ENCODE results near the gene IFITM10.

The IFITM10 gene

DNA sequence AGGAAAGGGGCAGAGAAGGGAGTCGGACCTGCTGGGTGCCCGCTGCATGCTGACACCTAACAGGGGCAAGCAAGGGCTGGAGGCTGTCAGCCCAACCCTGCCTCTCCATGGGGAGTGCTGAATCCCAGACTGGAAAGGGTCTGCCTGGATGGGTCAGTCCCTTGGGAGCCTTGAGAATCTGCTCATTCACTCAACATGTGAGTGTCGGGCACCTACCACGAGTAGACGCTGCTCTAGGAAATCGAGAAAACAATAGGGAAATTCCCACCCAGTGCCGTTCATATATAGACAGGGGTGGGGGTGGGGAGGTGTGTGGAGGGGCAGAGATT lies 17.7 kb upstream of the IFITM10 start:
- Histone ChIP-seq H3K36me3 (no peaks in the 10 kb centered on the region), H3K27ac (no peak overlapping the region), H3K4me1 (peaks cover 0 to 20% (median 15%) of the 10 kb centered on the region in 4 donors), H3K27me3 (no peaks in the 10 kb centered on the region), H3K9me3 (no peaks in the 10 kb centered on the region), H3K4me3 (no peak overlapping the region)
- peak in 1 of 2 donors; percentile 14 for DNase-seq
- intact Hi-C loops (cut with DNase I; ENCODE audit: low total_unique reads): no loop called here
- TF ChIP-seq, protein P1, sequence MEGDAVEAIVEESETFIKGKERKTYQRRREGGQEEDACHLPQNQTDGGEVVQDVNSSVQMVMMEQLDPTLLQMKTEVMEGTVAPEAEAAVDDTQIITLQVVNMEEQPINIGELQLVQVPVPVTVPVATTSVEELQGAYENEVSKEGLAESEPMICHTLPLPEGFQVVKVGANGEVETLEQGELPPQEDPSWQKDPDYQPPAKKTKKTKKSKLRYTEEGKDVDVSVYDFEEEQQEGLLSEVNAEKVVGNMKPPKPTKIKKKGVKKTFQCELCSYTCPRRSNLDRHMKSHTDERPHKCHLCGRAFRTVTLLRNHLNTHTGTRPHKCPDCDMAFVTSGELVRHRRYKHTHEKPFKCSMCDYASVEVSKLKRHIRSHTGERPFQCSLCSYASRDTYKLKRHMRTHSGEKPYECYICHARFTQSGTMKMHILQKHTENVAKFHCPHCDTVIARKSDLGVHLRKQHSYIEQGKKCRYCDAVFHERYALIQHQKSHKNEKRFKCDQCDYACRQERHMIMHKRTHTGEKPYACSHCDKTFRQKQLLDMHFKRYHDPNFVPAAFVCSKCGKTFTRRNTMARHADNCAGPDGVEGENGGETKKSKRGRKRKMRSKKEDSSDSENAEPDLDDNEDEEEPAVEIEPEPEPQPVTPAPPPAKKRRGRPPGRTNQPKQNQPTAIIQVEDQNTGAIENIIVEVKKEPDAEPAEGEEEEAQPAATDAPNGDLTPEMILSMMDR (IDR thresholded peaks at IDR 0.05): no peak

- DNase-seq: peak; percentile 17 to 64
- intact Hi-C loops (cut with DNase I; ENCODE audit: low total_unique reads): no loop called here
- TF ChIP-seq, protein P1 (IDR thresholded peaks at IDR 0.05): no peak
- Histone ChIP-seq H3K27ac (no peak overlapping the region), H3K9me3 (no peaks in the 10 kb centered on the region), H3K4me1 (peaks cover 0 to 20% (median 14%) of the 10 kb centered on the region in 4 donors), H3K4me3 (no peak overlapping the region), H3K27me3 (no peaks in the 10 kb centered on the region), H3K36me3 (no peaks in the 10 kb centered on the region)
Measured at GRCh38 chr11:1767399-1768140, 17.2 kb upstream of the IFITM10 start.

DNA sequence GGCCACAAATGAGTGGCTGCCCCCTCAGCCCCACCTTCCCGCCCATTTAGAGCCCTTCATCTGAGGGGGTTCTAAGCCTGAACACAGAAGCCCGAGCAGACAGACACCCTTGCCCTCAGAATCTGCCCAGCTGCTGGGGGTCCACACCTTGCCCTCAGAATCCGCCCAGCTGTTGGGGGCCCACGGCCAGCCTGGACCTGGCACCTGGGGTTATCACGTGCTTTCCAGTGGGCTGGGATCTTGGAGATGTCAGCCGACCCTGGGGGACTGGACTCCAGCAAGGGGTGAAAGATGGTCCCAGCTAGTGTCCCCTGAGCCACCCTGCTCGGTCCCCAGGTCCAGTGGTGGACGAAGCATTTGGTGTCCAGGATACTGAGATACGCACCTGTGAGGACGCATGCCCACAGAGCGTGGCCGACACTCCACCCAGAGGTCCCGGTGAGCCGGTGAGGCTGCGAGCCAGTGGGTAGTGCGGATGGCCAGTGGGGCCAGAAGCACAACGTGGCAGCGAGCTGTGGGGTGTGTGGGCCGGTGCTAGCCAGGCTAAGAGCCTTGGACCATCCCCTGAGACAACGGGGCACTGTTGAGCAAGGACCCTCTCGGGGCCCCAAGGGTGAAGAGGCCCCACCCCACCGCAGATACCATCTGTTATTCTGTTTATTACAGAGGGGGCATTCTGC lies 16.5 kb upstream of the IFITM10 start:
- H3K4me3 ChIP-seq: no peak overlapping the region
- H3K9me3 ChIP-seq: no peaks in the 10 kb centered on the region
- intact Hi-C loops (cut with DNase I; ENCODE audit: low total_unique reads): no loop called here
- peaks cover 0 to 23% (median 16%) of the 10 kb centered on the region in 4 donors for H3K4me1 ChIP-seq
- TF ChIP-seq, protein P1 (IDR thresholded peaks at IDR 0.05): no peak
- peaks cover 0 to 1% (median 0%) of the 10 kb centered on the region in 3 donors for H3K36me3 ChIP-seq
- DNase-seq: peak; percentile 16 to 57
- H3K27me3 ChIP-seq: no peaks in the 10 kb centered on the region
- H3K27ac ChIP-seq: no peak overlapping the region

GRCh38 chr11:1765871-1766718 lies 15.7 kb upstream of the IFITM10 start:
- peaks cover 0 to 31% (median 23%) of the 10 kb centered on the region in 4 donors for H3K4me1 ChIP-seq
- H3K4me3 ChIP-seq: no peak overlapping the region
- TF ChIP-seq, protein P1 (IDR thresholded peaks at IDR 0.05): no peak
- H3K9me3 ChIP-seq: no peaks in the 10 kb centered on the region
- DNase-seq: peak; percentile 19 to 59
- H3K27me3 ChIP-seq: no peaks in the 10 kb centered on the region
- H3K27ac ChIP-seq: no peak overlapping the region
- H3K36me3 ChIP-seq: peaks cover 0 to 9% (median 2%) of the 10 kb centered on the region in 3 donors
- intact Hi-C loops (cut with DNase I; ENCODE audit: low total_unique reads): no loop called here

- peak within 1 kb of the TSS; percentile 92 to 93 for H3K27ac ChIP-seq
- peaks cover 9 to 27% (median 9%) of the 10 kb centered on the region in 3 donors for H3K36me3 ChIP-seq
- TF ChIP-seq, protein P1 (IDR thresholded peaks at IDR 0.05): no peak
- intact Hi-C loops (cut with DNase I; ENCODE audit: low total_unique reads): loop anchor here (2.0 kb wide), 1 partner anchor 61 kb away; no protein-coding TSS in a partner anchor
- peak; percentile 86 to 94 for DNase-seq
- peak within 1 kb of the TSS; percentile 85 to 98 for H3K4me3 ChIP-seq
- peaks cover 0 to 51% (median 43%) of the 10 kb centered on the region in 4 donors for H3K4me1 ChIP-seq
- no peaks in the 10 kb centered on the region for H3K27me3 ChIP-seq
- no peaks in the 10 kb centered on the region for H3K9me3 ChIP-seq
Measured at GRCh38 chr11:1763796-1764661, 13.6 kb upstream of the IFITM10 start, which contains the start of gene CTSD. TSS of gene CTSD (minus strand) at chr11:1763927. CDS start at chr11:1763859, 68 bp downstream.

Data from tibial artery (tissue), 4 donors.